ENCODE results near the gene SLC26A6. TPM values are rescaled to one million over a fixed set of nuclear protein-coding genes. Genes with fewer than 3 reads are reported as not detected.

Gene SLC26A6
- total RNA-seq, result 11.9 and 16.8 TPM in 2 replicates

GRCh38 chr3:48635222-48636021, at the start of gene SLC26A6:
TSS of gene SLC26A6 (minus strand) at chr3:48635461. CDS start at chr3:48635393, 68 bp downstream.

GRCh38 chr3:48662753-48663488, 27.7 kb upstream of the SLC26A6 start, which contains the start of gene CELSR3:
TSS of gene CELSR3 (minus strand) at chr3:48662886. CDS start at chr3:48662634, 252 bp downstream.

GRCh38 chr3:48621461-48621869, 13.8 kb downstream of the SLC26A6 start, which contains the start of gene TMEM89:
TSS of gene TMEM89 (minus strand) at chr3:48621769. CDS start at chr3:48621756, 13 bp downstream.

GRCh38 chr3:48609088-48610005, 25.9 kb downstream of the SLC26A6 start, which contains the start of gene UQCRC1:
TSS of gene UQCRC1 (minus strand) at chr3:48609646. CDS start at chr3:48609620, 26 bp downstream.

GRCh38 chr3:48595075-48595525, 40.2 kb downstream of the SLC26A6 start, which contains the start of gene COL7A1:
TSS of gene COL7A1 (minus strand) at chr3:48595329. CDS start at chr3:48595159, 170 bp downstream.

Other genes starting within 250 kb of the SLC26A6 start
- 14.1 and 15.9 TPM in 2 replicates for gene PLXNB1, start 205.4 kb downstream of the SLC26A6 start, total RNA-seq
- gene CCDC51, start 195.3 kb downstream of the SLC26A6 start, total RNA-seq, result 14.0 and 16.5 TPM in 2 replicates
- gene TMA7, start 195.2 kb downstream of the SLC26A6 start, total RNA-seq, result 392 and 433 TPM in 2 replicates
- 4.5 and 7.0 TPM in 2 replicates for gene ATRIP, start 188.7 kb downstream of the SLC26A6 start, total RNA-seq
- gene SHISA5, start 131.3 kb downstream of the SLC26A6 start, total RNA-seq, result 119 and 120 TPM in 2 replicates
- 6.6 and 7.6 TPM in 2 replicates for gene PFKFB4, start 78.7 kb downstream of the SLC26A6 start, total RNA-seq
- gene UCN2, start 71.7 kb downstream of the SLC26A6 start, total RNA-seq, result 0.19 and 0.26 TPM in 2 replicates
- 5.4 and 6.0 TPM in 2 replicates for gene COL7A1, start 40.1 kb downstream of the SLC26A6 start, total RNA-seq
- 235 and 284 TPM in 2 replicates for gene UQCRC1, start 25.8 kb downstream of the SLC26A6 start, total RNA-seq
- gene TMEM89, start 13.7 kb downstream of the SLC26A6 start, total RNA-seq, result not detected in 2 replicates
- gene CELSR3, start 27.4 kb upstream of the SLC26A6 start, total RNA-seq, result 0.37 and 0.66 TPM in 2 replicates
- 9.2 and 12.3 TPM in 2 replicates for gene NCKIPSD, start 50.5 kb upstream of the SLC26A6 start, total RNA-seq
- 33.7 and 49.6 TPM in 2 replicates for gene IP6K2, start 81.8 kb upstream of the SLC26A6 start, total RNA-seq
- gene PRKAR2A, start 212.4 kb upstream of the SLC26A6 start, total RNA-seq, result 25.8 and 30.6 TPM in 2 replicates